GM23338 (cell line): ENCODE results near the gene PPP6R3. TPM values are rescaled to one million over a fixed set of nuclear protein-coding genes. Genes with fewer than 3 reads are reported as not detected.

Experiments
- ATAC-seq: fragments of 200-7000 bp; cut with Tn5 transposase; 3 replicates; pipeline ENCODE4 v1.9.1; 2020
- DNase-seq: peaks from one replicate; pipeline ENCODE4 v3.0.0-alpha.2; 2015; ENCODE audit warnings: low spot score
- H2AFZ ChIP-seq: fragments of 200-600 bp; sonication (generic); 2 replicates; pipeline ENCODE4 v1.8.0; 2016; ENCODE audit warnings: antibody characterized with exemption, mild to moderate bottlenecking, moderate library complexity
- H3F3A ChIP-seq: fragments of 200-600 bp; sonication (generic); replicated peaks from 2 replicates; pipeline ENCODE4 v1.8.0; 2017; ENCODE audit warnings: antibody characterized with exemption, mixed run types, low read depth
- H3K27ac ChIP-seq: fragments of 200-600 bp; sonication (generic); 2 replicates; pipeline ENCODE4 v1.6.1; 2016; ENCODE audit warnings: low read depth
- H3K27me3 ChIP-seq: fragments of 200-600 bp; sonication (generic); 2 replicates; pipeline ENCODE4 v1.8.0; 2016; ENCODE audit warnings: mild to moderate bottlenecking, mixed run types, moderate library complexity; ENCODE audit not compliant: insufficient read depth
- H3K36me3 ChIP-seq: fragments of 200-600 bp; sonication (generic); 2 replicates; pipeline ENCODE4 v1.8.0; 2016; ENCODE audit warnings: mild to moderate bottlenecking; ENCODE audit not compliant: insufficient read depth
- H3K4me1 ChIP-seq: fragments of 200-600 bp; sonication (generic); 2 replicates; pipeline ENCODE4 v1.8.0; 2016; ENCODE audit warnings: mild to moderate bottlenecking, moderate library complexity; ENCODE audit not compliant: insufficient read depth
- H3K4me2 ChIP-seq: fragments of 200-600 bp; sonication (generic); 2 replicates; pipeline ENCODE4 v1.7.1; 2017; ENCODE audit warnings: mixed run types
- H3K4me3 ChIP-seq: fragments of 200-600 bp; sonication (generic); 2 replicates; pipeline ENCODE4 v1.6.1; 2016; ENCODE audit warnings: mixed run types
- H3K79me2 ChIP-seq: fragments of 200-600 bp; sonication (generic); replicated peaks from 2 replicates; pipeline ENCODE4 v1.8.0; 2017; ENCODE audit warnings: mild to moderate bottlenecking; ENCODE audit not compliant: insufficient read depth
- H3K9me2 ChIP-seq: fragments of 200-600 bp; sonication (generic); 2 replicates; pipeline ENCODE4 v1.8.0; 2017; ENCODE audit not compliant: insufficient read depth
- H4K20me1 ChIP-seq: fragments of 200-600 bp; sonication (generic); replicated peaks from 2 replicates; pipeline ENCODE4 v1.8.0; 2017; ENCODE audit warnings: mild to moderate bottlenecking; ENCODE audit not compliant: insufficient read depth
- H3K27ac Mint-ChIP-seq: 2 replicates; pipeline ENCODE4 v1.8.0; 2020; ENCODE audit warnings: inconsistent platforms, mild to moderate bottlenecking, moderate library complexity, mixed read lengths
- H3K27me3 Mint-ChIP-seq: 3 replicates; pipeline ENCODE4 v1.8.0; 2022; ENCODE audit warnings: low read depth, mild to moderate bottlenecking, moderate library complexity, mixed read lengths, inconsistent platforms; ENCODE audit not compliant: insufficient read depth, poor library complexity
- H3K36me3 Mint-ChIP-seq: 3 replicates; pipeline ENCODE4 v1.8.0; 2021; ENCODE audit warnings: low read depth, mild to moderate bottlenecking, inconsistent platforms, moderate library complexity, mixed read lengths
- H3K4me1 Mint-ChIP-seq: 3 replicates; pipeline ENCODE4 v1.8.0; 2020; ENCODE audit warnings: mild to moderate bottlenecking, inconsistent platforms, mixed read lengths
- H3K4me3 Mint-ChIP-seq: 3 replicates; pipeline ENCODE4 v1.8.0; 2021; ENCODE audit warnings: moderate library complexity, mild to moderate bottlenecking, inconsistent platforms, mixed read lengths
- H3K9me3 Mint-ChIP-seq: 3 replicates; pipeline ENCODE4 v1.8.0; 2020; ENCODE audit warnings: moderate library complexity, mild to moderate bottlenecking, inconsistent platforms, mixed read lengths
- CTCF ChIP-seq, 2 experiments: fragments of 200-600 bp in 1 of 2; sonication (generic) in 1 of 2; conservative IDR thresholded peaks; 2 replicates each; pipeline versions ENCODE4 v1.5.1 to v1.6.1; 2016 to 2017; ENCODE audit warnings: antibody characterized with exemption in 2 of 2, low read depth in 2 of 2, mild to moderate bottlenecking in 2 of 2, moderate library complexity in 1 of 2
- JUNB ChIP-seq: IDR thresholded peaks from one replicate; pipeline ENCODE4 v1.6.1; 2016; ENCODE audit warnings: antibody characterized with exemption; ENCODE audit not compliant: unreplicated experiment
- NANOG ChIP-seq: IDR thresholded peaks from 2 replicates; pipeline ENCODE4 v1.6.1; 2016; ENCODE audit warnings: antibody characterized with exemption, borderline replicate concordance
- REST ChIP-seq: IDR thresholded peaks from one replicate; pipeline ENCODE4 v1.6.1; 2018; ENCODE audit warnings: antibody characterized with exemption; ENCODE audit not compliant: unreplicated experiment
- ZNF114 ChIP-seq: fragments of 250-450 bp; sonication (Bioruptor Pico); IDR thresholded peaks from 2 replicates; pipeline ENCODE4 v1.5.0; 2020; ENCODE audit warnings: mild to moderate bottlenecking, moderate library complexity
- polyA plus RNA-seq: library from polyadenylated mRNA; unstranded; fragments of >200 nt; fragmentation: Nextera tagmentation; extraction: Ambion mirVana; gene quantifications from 2 replicates; pipeline ENCODE4 v1.2.1, GENCODE V29; 2016
- total RNA-seq: library from RNA; depleted of rRNA; stranded (reverse); fragments of >200 nt; shearing (Covaris generic); gene quantifications from 2 replicates; pipeline ENCODE4 v1.2.3, GENCODE V29; 2014
- TF ChIP-seq, protein P1 (sequence below): fragments of 250-450 bp; sonication (Bioruptor Pico); IDR thresholded peaks from 2 replicates; pipeline ENCODE4 v1.5.0; 2020; ENCODE audit warnings: mild to moderate bottlenecking, moderate library complexity

The PPP6R3 gene
- total and polyA plus RNA-seq, 2 experiments from 2014 or later, result 170 to 268 TPM

- H2AFZ ChIP-seq, result no peak overlapping the region
- no peak overlapping the region for H3K27ac ChIP-seq
- TF ChIP-seq REST (no peak), CTCF (conservative IDR thresholded peaks at IDR 0.05; ENCODE audit: low read depth in 2 of 2) (peak in 1 of 2 experiments; percentile 40; a peak in 1 of 4 replicates), NANOG (no peak), JUNB (no peak), ZNF114 (CRISPR knock-in tag) (no peak)
- TF ChIP-seq, protein P1, sequence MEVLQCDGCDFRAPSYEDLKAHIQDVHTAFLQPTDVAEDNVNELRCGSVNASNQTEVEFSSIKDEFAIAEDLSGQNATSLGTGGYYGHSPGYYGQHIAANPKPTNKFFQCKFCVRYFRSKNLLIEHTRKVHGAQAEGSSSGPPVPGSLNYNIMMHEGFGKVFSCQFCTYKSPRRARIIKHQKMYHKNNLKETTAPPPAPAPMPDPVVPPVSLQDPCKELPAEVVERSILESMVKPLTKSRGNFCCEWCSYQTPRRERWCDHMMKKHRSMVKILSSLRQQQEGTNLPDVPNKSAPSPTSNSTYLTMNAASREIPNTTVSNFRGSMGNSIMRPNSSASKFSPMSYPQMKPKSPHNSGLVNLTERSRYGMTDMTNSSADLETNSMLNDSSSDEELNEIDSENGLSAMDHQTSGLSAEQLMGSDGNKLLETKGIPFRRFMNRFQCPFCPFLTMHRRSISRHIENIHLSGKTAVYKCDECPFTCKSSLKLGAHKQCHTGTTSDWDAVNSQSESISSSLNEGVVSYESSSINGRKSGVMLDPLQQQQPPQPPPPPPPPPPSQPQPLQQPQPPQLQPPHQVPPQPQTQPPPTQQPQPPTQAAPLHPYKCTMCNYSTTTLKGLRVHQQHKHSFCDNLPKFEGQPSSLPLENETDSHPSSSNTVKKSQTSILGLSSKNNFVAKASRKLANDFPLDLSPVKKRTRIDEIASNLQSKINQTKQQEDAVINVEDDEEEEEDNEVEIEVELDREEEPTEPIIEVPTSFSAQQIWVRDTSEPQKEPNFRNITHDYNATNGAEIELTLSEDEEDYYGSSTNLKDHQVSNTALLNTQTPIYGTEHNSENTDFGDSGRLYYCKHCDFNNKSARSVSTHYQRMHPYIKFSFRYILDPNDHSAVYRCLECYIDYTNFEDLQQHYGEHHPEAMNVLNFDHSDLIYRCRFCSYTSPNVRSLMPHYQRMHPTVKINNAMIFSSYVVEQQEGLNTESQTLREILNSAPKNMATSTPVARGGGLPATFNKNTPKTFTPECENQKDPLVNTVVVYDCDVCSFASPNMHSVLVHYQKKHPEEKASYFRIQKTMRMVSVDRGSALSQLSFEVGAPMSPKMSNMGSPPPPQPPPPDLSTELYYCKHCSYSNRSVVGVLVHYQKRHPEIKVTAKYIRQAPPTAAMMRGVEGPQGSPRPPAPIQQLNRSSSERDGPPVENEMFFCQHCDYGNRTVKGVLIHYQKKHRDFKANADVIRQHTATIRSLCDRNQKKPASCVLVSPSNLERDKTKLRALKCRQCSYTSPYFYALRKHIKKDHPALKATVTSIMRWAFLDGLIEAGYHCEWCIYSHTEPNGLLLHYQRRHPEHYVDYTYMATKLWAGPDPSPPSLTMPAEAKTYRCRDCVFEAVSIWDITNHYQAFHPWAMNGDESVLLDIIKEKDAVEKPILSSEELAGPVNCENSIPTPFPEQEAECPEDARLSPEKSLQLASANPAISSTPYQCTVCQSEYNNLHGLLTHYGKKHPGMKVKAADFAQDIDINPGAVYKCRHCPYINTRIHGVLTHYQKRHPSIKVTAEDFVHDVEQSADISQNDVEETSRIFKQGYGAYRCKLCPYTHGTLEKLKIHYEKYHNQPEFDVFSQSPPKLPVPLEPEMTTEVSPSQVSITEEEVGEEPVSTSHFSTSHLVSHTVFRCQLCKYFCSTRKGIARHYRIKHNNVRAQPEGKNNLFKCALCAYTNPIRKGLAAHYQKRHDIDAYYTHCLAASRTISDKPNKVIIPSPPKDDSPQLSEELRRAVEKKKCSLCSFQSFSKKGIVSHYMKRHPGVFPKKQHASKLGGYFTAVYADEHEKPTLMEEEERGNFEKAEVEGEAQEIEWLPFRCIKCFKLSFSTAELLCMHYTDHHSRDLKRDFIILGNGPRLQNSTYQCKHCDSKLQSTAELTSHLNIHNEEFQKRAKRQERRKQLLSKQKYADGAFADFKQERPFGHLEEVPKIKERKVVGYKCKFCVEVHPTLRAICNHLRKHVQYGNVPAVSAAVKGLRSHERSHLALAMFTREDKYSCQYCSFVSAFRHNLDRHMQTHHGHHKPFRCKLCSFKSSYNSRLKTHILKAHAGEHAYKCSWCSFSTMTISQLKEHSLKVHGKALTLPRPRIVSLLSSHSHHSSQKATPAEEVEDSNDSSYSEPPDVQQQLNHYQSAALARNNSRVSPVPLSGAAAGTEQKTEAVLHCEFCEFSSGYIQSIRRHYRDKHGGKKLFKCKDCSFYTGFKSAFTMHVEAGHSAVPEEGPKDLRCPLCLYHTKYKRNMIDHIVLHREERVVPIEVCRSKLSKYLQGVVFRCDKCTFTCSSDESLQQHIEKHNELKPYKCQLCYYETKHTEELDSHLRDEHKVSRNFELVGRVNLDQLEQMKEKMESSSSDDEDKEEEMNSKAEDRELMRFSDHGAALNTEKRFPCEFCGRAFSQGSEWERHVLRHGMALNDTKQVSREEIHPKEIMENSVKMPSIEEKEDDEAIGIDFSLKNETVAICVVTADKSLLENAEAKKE, result no peak
- no peaks in the 10 kb centered on the region for H3K9me2 ChIP-seq
- H3K36me3 ChIP-seq, result peaks cover 6% of the 10 kb centered on the region; the same call in 1 of the 2 replicates
- H3K27me3 ChIP-seq, result no peaks in the 10 kb centered on the region
- no peak overlapping the region for H3K4me3 ChIP-seq
- no peak overlapping the region for H3K4me2 ChIP-seq
- H3F3A ChIP-seq, result no peaks in the 10 kb centered on the region
- DNase-seq (no peak), ATAC-seq (no peak)
- Mint-ChIP-seq H3K4me1 (no peaks in the 10 kb centered on the region), H3K27me3 (peaks cover 14% of the 10 kb centered on the region), H3K36me3 (peaks cover 29% of the 10 kb centered on the region), H3K9me3 (peaks cover 18% of the 10 kb centered on the region), H3K27ac (no peak overlapping the region), H3K4me3 (no peak overlapping the region)
- no peaks in the 10 kb centered on the region for H3K79me2 ChIP-seq
- no peaks in the 10 kb centered on the region for H3K4me1 ChIP-seq
- no peaks in the 10 kb centered on the region; the same call in 1 of the 2 replicates for H4K20me1 ChIP-seq
These were observed 27.7 kb upstream of the PPP6R3 start for GRCh38 chr11:68432874-68433273.
